Measurements from ENCODE around the gene MBD5. TPM values are rescaled to one million over a fixed set of nuclear protein-coding genes. Genes with fewer than 3 reads are reported as not detected.

The MBD5 gene
- total RNA-seq, 1 experiment from 2014 or later, result 11.4 TPM

DNA sequence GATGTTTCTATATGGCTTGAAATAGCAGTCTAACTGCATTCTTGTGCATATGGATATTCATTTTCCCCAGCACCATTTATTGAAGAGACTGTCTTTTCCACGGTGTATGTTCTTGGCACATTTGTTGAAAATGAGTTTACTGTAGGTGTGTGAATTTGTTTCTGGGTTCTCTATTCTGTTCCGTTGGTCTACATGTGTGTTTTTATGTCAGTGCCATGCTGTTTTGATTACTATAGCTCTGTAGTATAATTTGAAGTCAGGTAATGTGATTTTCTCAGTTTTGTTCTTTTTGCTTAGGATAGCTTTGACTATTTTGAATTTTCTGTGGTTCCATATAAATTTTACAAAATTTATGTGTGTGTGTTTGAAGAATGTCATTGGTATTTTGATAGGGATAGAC lies 201.0 kb downstream of the MBD5 start:
- DNase-seq (ENCODE audit: low read depth), result no peak

DNA sequence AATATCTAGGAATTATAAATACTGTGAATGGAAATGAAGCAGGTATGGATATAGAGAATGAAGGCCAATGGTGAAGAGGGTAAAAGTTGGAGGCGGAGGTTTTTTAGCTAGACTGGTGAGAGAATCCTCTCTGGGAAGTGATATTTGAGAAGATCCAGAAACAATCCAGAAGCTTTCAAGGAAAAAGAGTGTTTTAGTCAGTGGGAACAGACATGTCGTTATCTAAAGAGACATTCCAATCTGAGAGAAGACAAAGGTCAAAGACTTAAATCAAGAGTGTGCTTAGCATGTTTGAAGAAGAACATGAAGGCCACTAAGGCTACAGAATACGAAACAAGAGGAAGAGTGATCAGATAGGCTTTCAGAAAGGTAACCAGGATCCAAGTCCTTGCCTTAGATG lies 211.0 kb downstream of the MBD5 start:
- DNase-seq (ENCODE audit: low read depth), result no peak

DNA sequence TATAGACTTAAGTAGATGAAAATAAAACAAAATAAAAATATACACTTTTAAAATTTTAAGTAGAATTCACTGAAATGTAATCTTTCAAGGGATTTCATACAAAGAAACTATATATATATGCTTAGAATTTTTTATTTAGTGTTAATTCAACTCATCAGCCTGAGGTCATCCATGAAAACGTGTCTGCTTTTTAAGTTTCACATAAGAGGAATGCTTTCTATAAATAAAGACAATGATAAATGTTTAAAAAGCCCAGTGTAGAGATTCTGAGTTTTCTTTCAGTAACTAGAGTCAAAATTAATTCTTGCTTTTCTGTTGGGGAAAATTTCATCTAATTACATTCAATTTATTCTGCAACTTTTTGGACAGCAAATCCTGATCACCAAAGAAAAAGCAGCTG lies 213.3 kb downstream of the MBD5 start:
- no peak for DNase-seq (ENCODE audit: low read depth)

DNA sequence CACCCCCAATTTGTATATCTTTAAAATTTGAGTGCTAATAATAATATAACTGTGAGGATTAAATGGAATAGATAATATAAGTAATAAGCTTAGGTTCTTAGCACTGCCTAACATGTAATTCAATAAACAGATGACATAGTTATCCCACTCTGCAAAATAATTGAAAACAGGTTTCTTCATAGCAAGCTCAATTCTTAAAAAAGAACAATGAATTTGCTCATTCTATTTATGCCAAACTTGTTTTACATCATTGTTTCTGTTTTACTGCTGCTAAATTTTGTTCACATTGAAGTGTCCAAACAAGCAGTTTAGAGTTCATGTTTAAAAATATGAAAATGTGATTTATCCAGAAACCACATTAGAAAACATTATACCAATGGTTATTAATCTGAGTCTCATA lies 217.0 kb downstream of the MBD5 start:
- no peak for DNase-seq (ENCODE audit: low read depth)

DNA sequence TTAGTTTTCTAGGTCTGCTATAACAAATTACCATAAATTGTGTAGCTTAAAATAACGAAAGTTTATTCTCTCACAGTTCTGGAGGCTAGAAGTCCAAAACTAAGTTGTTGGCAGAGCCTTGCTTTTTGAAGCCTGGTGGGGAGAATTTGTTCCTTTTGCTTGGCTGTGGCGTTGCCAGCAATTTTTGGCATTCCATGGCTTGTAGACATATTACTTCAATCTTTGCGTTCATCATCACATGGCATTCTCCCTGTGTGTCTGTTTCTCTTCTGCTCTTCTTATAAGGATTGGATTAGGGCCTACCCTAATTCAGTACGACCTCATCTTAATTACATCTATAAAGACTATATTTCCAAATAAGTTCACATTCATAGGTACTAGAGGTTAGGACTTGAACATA lies 217.7 kb downstream of the MBD5 start:
- DNase-seq (ENCODE audit: low read depth), result no peak

DNA sequence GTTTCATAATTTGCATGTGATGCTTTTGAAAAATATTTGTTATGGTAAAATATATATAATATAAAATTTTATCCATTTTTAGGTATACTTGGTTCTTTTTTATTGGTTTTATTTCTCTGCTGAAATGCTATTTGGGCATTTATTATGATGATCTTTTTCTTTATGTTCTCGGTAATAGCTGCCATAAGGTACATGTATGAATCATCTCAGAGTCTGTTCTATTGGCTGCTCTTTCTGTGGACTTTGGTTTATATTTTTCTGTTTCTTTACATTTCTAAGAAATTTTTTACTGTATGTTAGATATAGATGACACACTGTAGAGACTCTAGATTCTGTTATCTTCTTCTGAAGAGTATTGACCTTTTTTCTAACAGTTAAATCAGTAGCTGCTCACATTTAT lies 219.9 kb downstream of the MBD5 start:
- DNase-seq (ENCODE audit: low read depth), result no peak

DNA sequence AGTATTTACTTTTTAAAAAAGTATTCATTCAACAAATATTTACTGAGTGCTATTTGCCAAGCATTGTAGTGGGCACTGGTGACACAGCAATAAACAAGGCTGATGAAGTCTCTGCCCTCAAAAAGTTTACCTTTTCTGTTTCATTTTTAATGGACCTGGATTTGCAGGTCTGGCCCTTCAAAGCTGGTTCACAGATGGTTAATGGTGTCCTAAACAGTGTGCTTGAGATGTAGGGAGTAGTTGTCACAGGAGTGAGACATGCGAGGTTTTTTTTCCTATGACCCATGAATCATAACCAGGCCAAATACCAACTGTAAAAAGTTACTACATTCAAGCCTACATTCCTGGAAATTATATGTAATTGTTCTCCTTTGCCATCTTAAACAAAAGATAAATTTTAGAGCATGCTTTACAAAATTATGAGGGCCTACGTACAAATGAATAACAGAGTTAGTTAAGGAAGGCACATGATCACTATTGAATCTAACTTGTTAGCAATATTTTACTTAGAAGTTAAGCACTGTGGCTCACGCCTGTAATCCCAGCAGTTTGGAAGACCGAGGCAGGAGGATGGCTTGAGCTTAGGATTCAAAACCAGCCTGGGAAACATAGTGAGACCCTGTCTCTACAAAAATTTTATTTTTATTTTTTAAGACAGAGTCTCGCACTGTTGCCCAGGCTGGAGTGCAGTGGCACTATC lies 223.9 kb downstream of the MBD5 start:
- peak; percentile 50 for DNase-seq (ENCODE audit: low read depth)

DNA sequence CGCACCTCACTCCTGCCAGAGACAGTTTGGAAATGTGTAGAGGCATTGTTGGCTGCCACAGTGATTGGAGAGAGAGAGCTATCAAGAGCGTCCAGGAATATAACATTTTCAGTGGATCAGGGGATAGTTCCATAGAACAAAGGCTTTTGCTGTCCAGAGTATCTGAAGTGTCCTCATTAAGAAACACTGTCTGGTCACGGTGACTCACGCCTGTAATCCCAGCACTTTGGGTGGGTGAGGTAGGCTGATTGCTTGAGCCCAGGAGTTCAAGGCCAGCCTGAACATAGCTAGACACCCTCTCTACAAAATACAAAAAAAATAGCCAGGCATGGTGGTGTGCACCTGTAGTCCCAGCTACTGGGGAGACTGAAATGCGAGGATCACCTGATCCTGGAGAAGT lies 231.1 kb downstream of the MBD5 start:
- no peak for DNase-seq (ENCODE audit: low read depth)

DNA sequence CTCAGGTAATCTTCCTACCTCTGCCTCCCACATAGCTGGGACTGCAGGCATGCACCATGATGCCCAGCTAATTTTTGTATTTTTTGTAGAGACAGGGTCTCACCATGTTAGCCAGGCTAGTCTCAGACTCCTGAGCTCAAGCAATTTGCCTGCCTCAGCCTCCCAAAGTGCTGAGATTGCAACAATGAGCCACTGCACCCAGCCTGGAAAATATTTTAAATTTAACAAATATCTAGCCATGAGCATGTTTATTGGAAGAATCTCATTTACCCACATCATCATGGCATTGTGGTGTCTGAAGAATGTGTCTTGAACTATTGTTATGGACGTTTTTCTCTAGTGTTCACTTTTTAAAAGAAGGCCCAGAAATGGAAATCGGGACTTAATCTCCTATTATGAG lies 231.8 kb downstream of the MBD5 start:
- no peak for DNase-seq (ENCODE audit: low read depth)

DNA sequence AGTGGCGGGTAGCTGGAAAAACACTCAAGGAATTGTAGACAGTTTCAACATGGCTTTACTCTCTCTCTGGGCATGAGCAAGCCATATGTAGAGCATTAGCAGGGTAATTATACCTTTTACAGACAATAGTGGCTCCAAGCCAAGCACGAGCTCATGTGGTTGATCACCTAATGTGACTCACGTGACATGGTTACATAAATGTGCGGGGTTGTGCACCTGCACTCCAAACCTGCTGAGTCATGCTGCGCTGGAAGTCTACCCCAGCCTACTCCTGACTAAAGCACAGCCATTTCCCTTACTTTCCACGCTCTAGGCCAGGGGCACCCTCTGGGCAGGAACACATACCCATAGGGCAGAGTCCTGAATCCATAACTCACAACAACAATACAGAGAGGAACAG lies 232.8 kb downstream of the MBD5 start:
- DNase-seq (ENCODE audit: low read depth), result peak; percentile 29

DNA sequence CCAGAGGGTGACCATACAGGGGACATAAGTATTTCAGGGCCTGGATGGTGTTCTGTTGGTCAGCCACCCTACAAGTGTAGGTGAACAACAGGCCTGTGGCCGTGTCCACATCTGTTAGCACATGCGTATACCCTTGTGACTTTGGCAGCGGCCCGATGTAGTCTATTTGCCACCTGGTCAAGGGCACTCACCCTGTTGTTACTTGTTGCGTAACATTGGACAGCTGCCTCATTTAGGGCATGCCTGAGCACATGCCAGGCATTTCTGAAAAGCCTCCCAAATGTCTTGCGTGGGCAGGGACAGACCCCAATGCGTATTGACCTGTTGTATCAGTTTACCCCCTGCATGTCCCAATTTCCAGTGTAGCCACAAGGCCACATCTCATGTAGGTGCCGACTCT lies 235.0 kb downstream of the MBD5 start:
- DNase-seq (ENCODE audit: low read depth), result no peak

DNA sequence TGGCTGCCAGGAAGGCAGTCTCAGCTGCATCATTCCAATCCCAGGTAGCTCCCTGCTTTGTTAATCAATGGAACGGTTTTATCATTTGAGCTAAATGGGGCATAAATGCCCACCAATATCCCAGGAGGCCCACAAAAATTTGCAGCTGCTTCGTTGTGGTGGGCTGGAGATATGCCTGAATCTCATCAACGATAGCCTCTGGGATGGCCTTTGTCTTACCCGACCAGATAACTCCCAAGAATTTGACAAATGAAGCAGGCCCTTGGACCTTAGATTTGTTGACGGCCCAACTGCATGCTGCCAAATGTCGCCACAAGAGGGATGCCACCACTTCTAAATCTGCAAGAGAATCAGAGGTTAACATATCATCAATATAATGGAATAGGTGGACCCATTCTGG lies 236.4 kb downstream of the MBD5 start:
- DNase-seq (ENCODE audit: low read depth), result no peak

DNA sequence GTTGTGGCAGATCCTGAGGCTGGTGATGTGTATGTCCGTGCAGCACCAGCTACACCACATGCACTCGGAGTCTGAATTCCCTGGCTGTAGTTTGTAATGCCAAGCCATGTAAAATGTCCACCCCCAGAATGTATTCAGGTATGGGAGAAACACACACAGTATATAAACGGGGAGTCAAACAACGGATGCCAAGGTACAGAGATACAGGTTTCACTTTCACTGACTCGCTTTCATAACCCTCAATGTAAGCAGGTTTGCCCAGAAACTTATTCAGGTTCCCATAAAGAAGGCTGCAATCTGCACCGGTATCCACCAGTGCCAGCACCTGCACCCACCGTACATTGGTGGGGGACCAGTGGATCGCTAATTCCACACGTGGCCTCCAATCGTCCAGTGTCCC lies 237.2 kb downstream of the MBD5 start:
- DNase-seq (ENCODE audit: low read depth), result no peak

DNA sequence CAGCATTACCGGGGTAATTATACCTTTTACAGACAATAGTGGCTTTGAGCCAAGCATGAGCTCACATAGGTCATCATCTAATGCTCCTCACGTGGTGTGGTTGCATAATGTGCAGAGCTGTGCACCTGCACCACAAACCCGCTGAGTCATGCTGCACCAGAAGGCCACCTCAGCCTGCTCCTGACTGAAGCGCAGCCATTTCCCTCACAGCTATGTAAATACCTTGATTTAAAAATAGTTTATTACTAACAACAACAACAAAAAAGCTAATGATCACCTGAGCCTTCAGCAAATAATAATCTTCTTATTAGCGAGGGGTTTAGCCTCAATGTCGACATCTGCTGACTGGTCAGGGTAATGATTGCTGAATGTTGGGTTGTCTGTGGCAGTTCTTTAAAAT lies 238.8 kb downstream of the MBD5 start:
- DNase-seq (ENCODE audit: low read depth), result peak; percentile 37

DNA sequence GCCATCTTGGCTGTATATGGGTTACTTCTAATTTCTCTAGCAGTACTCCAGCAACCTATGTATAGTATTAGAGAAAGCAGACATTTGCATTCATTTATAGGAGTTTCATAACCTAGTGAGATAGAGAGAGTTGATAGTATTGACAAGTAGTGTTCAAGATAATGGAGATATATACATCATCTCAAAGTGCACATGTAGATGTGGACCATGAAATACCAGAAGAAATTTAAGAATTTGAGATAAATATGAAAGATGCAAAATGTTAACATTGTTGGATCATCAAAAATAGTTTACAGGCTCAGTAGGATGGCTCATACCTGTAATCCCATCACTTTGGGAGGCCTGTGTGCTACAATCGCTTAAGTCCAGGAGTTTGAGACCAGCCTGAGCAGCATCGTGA lies 243.0 kb downstream of the MBD5 start:
- no peak for DNase-seq (ENCODE audit: low read depth)

DNA sequence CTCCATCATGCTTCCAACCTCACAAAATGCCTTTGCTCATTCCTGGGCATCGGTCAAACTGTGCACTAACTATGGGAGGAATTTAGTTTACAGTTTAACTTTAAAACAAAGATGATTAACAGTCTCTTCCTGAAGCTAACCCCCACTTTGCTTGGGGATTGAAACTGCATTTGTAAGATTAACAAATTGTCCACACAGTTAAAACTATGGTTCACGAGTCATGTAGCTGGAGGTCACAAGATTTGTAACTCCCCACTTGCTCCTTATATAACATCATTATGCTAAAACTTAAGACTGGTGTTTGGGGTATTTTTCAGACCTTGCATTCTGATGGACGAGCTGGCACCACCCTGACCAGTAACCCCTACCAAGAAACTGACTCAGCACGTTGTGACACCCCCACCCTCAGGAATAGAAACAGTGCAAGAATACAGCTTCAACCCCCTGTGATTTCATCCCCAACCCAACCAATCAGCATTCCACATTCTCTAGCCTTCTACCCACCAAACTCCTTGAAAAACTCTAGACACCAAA lies 252.3 kb downstream of the MBD5 start:
- DNase-seq (ENCODE audit: low read depth), result peak; percentile 47

DNA sequence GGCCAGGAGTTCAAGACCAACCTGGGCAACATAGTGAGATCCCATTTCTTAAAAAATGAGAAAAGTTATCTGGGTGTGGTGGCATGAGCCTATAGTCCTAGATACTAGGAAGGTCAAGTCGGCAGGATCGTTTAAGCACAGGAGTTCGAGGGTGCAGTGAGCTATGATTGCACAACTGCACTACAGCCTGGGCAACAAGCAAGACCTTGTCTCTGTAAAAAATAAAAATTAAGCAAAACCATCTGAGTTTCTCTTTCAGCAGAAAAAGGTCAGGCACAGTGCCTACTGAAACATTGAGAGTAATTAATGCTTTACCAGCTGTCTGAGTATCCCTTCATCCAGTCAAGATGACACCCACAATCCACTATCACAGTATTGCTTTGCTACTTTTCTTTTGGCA lies 258.3 kb downstream of the MBD5 start:
- no peak for DNase-seq (ENCODE audit: low read depth)

DNA sequence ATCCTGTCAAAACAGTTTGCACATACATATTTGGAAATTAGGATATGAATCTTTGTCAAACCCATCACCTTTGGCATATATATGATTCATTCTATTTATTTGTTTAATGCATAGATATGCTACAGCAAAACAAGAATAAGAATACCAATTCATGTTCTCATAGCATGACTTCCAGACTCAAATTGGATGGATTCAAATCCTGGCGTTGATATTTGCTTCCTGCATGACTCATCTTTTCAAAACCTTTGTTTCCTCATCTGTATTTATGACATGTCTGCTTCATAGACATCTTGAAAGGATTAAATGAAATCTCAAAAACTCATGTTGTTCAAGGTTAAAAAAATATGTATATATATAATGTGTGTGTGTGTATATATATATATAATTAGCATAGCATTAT lies 261.3 kb downstream of the MBD5 start:
- DNase-seq (ENCODE audit: low read depth), result no peak

DNA sequence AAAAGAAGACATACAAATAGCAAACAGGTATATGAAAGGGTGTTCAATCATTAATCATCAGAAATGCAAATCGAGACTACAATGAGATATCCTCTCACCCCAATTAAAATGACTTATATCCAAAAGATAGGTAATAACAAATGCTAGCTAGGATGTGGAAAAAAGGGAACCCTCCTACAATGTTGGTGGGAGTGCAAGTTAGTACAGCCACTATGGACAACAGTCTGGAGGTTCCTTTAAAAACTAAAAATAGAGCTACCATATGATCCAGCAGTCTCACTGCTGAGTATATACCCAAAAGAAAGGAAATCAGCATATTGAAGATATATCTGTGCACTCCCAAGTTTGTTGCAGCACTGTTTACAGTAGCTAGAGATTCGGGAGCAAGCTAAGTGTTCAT lies 271.5 kb downstream of the MBD5 start:
- no peak for DNase-seq (ENCODE audit: low read depth)

DNA sequence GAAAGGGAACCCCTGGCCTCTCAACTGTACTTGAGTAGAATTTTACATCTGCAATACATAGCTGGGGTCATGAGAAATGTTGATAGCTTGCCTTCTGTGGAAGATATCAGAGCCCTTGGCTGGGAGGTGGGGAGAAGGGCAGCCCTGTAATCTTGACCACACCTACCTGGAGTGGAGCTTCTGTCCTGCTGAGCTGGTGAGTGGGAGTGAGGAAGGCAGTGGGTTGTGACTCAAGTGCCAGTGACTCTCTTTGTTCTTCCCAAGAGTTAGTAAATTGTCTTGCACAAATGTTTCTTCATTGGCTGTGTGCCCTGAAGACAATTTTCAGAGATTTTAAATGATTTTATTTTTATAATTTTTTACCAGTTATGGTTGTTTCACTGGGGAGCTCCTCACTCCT lies 277.3 kb downstream of the MBD5 start:
- no peak for DNase-seq (ENCODE audit: low read depth)

DNA sequence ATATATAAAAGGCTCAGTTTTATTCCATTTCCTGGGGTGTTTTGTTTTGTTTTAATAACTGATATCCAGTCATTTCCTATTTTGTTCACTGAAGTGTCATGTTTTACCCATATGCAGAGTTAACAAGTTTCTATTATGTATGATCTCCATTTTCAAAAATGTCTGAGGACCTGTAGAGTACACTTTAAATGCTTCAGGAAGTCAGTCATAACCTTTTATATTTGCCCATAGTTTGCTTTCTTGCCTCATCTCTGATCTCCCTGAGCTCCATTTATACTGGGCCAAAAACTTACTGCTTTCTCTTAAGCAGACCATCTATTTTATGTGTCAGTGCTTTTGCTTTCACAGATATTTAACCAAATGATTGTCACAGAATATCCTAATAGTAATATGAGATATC lies 278.7 kb downstream of the MBD5 start:
- DNase-seq (ENCODE audit: low read depth), result no peak

DNA sequence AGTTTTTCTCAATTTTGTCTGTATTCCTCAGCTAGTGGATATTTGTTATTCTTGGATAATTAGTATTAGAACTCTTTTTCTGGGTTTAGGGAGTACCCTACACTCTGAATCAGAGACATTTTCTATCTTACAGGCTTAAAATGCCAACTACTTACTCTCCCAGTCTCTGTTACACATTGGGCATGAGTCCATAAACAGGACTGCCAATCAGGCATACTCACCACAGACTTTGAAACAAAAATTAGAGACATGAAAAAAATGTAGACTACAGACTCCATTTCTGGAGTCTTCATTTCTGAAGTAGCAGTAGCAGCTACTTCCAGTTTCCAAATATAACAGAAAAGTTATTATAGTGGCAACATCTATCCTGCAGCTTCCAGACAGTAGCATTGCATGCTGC lies 279.7 kb downstream of the MBD5 start:
- peak; percentile 11 for DNase-seq (ENCODE audit: low read depth)

DNA sequence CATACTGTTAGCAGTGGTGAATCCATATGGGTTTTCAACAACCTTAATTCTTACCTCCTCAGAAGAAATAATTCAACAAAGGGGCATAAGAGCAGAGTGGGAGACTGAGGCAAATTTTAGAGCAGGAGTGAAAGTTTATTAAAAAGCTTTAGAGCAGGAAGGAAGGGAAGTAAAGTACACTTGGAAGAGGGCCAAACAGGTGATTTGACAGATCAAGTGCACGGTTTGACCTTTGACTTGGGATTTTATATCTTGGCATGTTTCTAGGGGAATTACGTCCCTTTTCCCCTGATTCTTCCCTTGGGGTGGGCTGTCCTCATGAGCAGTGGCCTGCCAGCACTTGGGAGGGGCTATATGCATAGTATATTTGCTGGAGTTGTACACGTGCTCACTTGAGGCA lies 280.5 kb downstream of the MBD5 start:
- DNase-seq (ENCODE audit: low read depth), result no peak

DNA sequence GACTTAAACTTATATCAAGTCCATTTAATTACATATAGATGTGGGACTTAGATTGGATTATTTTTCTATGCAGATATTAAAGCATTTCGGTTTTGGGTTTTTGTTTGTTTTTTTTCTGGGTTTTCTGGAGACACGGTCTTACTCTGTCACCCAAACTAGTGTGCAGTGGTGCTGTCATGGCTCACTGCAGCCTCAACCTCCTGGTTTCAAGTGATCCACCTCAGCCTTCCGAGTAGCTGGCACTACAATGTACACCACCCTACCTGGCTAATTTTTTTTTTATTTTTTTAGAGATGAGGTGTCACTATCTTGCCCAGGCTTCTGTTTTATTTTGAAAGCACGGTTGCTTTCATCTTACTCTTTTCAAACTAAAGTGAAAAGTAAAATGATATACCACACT lies 281.6 kb downstream of the MBD5 start:
- no peak for DNase-seq (ENCODE audit: low read depth)

All from M059J (cell line).